SK-N-MC (cell line): ENCODE measurements around the gene RFX3.

Source experiments
- EZH2 ChIP-seq: fragments of 200-600 bp; sonication (generic); IDR thresholded peaks from one replicate; pipeline ENCODE4 v1.6.1; 2017; ENCODE audit warnings: antibody characterized with exemption
- POLR2AphosphoS5 ChIP-seq: IDR thresholded peaks from 2 replicates; pipeline ENCODE4 v1.6.1; 2012; ENCODE audit warnings: mild to moderate bottlenecking, low read depth, low read length, borderline replicate concordance

- TF ChIP-seq POLR2AphosphoS5 (no peak), EZH2 (no peak)
Observed at GRCh38 chr9:3367185-3367584, 158.6 kb downstream of the RFX3 start.
